Dendritic cell treated with granulocyte-macrophage colony-stimulating factor and Interleukin-4, amounts not matched to agents 40 ng/mL and 50 ng/mL, for 4 days (primary cell): ENCODE data around the gene CCSER2.

Experiments
- H3K27ac Mint-ChIP-seq: one replicate; pipeline ENCODE4 v1.8.0; 2022; ENCODE audit warnings: mild to moderate bottlenecking, mixed read lengths
- H3K27me3 Mint-ChIP-seq: one replicate; pipeline ENCODE4 v1.8.0; 2022; ENCODE audit warnings: mild to moderate bottlenecking, mixed read lengths
- H3K36me3 Mint-ChIP-seq: one replicate; pipeline ENCODE4 v1.8.0; 2022; ENCODE audit warnings: low read depth, mixed read lengths
- H3K4me1 Mint-ChIP-seq: one replicate; pipeline ENCODE4 v1.8.0; 2022; ENCODE audit warnings: low read depth, mixed read lengths
- H3K4me3 Mint-ChIP-seq: one replicate; pipeline ENCODE4 v1.8.0; 2022; ENCODE audit warnings: mild to moderate bottlenecking, moderate library complexity, mixed read lengths
- H3K9me3 Mint-ChIP-seq: one replicate; pipeline ENCODE4 v1.8.0; 2022; ENCODE audit warnings: mixed read lengths
- intact Hi-C: fragments of 100-400 bp; cut with micrococcal nuclease; formaldehyde crosslinking; loops from one replicate; pipeline ENCODE4 v1.15.0; 2022

Gene CCSER2

GRCh38 chr10:84542522-84543490, 214.4 kb downstream of the CCSER2 start:
- Mint-ChIP-seq H3K36me3 (no peaks in the 10 kb centered on the region), H3K27me3 (peaks cover 37% of the 10 kb centered on the region), H3K4me1 (peaks cover 10% of the 10 kb centered on the region), H3K9me3 (no peaks in the 10 kb centered on the region), H3K27ac (no peak overlapping the region), H3K4me3 (no peak overlapping the region)
- intact Hi-C loops: loop anchor here (10.0 kb wide), 1 partner anchor 1832 kb away; no protein-coding TSS in a partner anchor

- H3K27me3 Mint-ChIP-seq: peaks cover 34% of the 10 kb centered on the region
- no peak overlapping the region for H3K27ac Mint-ChIP-seq
- intact Hi-C loops: loop anchor here (10.0 kb wide), 1 partner anchor 1831 kb away; no protein-coding TSS in a partner anchor
- no peak overlapping the region for H3K4me3 Mint-ChIP-seq
- H3K36me3 Mint-ChIP-seq: no peaks in the 10 kb centered on the region
- peaks cover 10% of the 10 kb centered on the region for H3K4me1 Mint-ChIP-seq
- H3K9me3 Mint-ChIP-seq: no peaks in the 10 kb centered on the region
Observed at GRCh38 chr10:84543948-84544347, 215.6 kb downstream of the CCSER2 start.

DNA sequence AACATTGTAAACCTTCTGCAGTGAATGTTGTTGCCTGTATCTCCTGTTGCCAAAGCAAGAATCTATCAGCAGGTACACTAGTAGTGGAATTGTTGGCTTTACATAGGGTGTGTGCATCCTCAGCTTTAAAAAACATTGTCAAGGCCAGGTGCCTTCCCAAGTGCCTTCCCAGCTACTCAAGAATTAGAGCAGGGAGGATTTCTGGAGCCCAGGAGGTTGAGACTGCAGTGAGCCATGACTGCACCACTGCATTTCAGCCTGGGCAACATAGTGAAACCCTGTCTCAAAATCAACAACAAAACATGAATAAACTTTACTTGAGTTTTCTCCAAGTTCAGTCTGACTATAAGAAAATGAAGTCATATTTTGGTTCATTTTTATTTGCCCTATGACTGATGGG, 217.3 kb downstream of the CCSER2 start:
- no peaks in the 10 kb centered on the region for H3K9me3 Mint-ChIP-seq
- H3K4me1 Mint-ChIP-seq: peaks cover 6% of the 10 kb centered on the region
- intact Hi-C loops: loop anchor here (10.0 kb wide), 1 partner anchor 1829 kb away; no protein-coding TSS in a partner anchor
- H3K27me3 Mint-ChIP-seq: peaks cover 27% of the 10 kb centered on the region
- H3K36me3 Mint-ChIP-seq: no peaks in the 10 kb centered on the region
- no peak overlapping the region for H3K4me3 Mint-ChIP-seq
- no peak overlapping the region for H3K27ac Mint-ChIP-seq

GRCh38 chr10:84546609-84547008, 218.2 kb downstream of the CCSER2 start:
- Mint-ChIP-seq H3K27me3 (peaks cover 17% of the 10 kb centered on the region), H3K27ac (no peak overlapping the region), H3K36me3 (no peaks in the 10 kb centered on the region), H3K4me1 (no peaks in the 10 kb centered on the region), H3K9me3 (no peaks in the 10 kb centered on the region), H3K4me3 (no peak overlapping the region)
- intact Hi-C loops: loop anchor here (10.0 kb wide), 1 partner anchor 1828 kb away; no protein-coding TSS in a partner anchor

- no peaks in the 10 kb centered on the region for H3K36me3 Mint-ChIP-seq
- no peak overlapping the region for H3K27ac Mint-ChIP-seq
- H3K4me3 Mint-ChIP-seq: no peak overlapping the region
- intact Hi-C loops: loop anchor here (10.0 kb wide), 1 partner anchor 1827 kb away; no protein-coding TSS in a partner anchor
- H3K4me1 Mint-ChIP-seq: no peaks in the 10 kb centered on the region
- peaks cover 15% of the 10 kb centered on the region for H3K27me3 Mint-ChIP-seq
- H3K9me3 Mint-ChIP-seq: no peaks in the 10 kb centered on the region
Observed at GRCh38 chr10:84547616-84548015, 219.2 kb downstream of the CCSER2 start.

DNA sequence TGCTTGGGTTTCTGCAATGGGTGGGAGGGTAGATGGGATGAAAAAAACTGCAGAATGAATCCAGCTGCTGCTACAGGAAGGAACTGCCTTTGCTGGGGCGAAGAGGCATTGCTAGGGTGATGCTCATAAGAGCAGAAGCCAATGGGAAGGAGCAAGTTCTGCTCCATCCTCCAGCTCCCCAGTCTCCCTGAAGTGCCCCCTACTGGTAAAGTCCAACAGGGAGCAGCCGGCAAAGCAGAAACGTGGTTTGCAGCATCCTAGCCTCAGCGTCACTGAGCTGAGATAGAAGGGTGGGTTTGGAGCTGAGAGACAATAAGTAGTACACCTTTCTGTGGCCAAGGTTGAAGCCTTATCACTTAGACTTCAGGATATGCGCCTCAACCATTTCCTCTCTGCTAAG, 220.5 kb downstream of the CCSER2 start:
- H3K36me3 Mint-ChIP-seq: no peaks in the 10 kb centered on the region
- peaks cover 10% of the 10 kb centered on the region for H3K27me3 Mint-ChIP-seq
- H3K4me3 Mint-ChIP-seq: no peak overlapping the region
- intact Hi-C loops: loop anchor here (10.0 kb wide), 1 partner anchor 1826 kb away; no protein-coding TSS in a partner anchor
- H3K27ac Mint-ChIP-seq: no peak overlapping the region
- no peaks in the 10 kb centered on the region for H3K4me1 Mint-ChIP-seq
- no peaks in the 10 kb centered on the region for H3K9me3 Mint-ChIP-seq

- H3K4me3 Mint-ChIP-seq: no peak overlapping the region
- intact Hi-C loops: loop anchor here (10.0 kb wide), 1 partner anchor 1825 kb away; no protein-coding TSS in a partner anchor
- H3K9me3 Mint-ChIP-seq: no peaks in the 10 kb centered on the region
- H3K36me3 Mint-ChIP-seq: no peaks in the 10 kb centered on the region
- H3K4me1 Mint-ChIP-seq: no peaks in the 10 kb centered on the region
- H3K27ac Mint-ChIP-seq: no peak overlapping the region
- peaks cover 10% of the 10 kb centered on the region for H3K27me3 Mint-ChIP-seq
Observed at GRCh38 chr10:84549368-84550165, 221.2 kb downstream of the CCSER2 start.

DNA sequence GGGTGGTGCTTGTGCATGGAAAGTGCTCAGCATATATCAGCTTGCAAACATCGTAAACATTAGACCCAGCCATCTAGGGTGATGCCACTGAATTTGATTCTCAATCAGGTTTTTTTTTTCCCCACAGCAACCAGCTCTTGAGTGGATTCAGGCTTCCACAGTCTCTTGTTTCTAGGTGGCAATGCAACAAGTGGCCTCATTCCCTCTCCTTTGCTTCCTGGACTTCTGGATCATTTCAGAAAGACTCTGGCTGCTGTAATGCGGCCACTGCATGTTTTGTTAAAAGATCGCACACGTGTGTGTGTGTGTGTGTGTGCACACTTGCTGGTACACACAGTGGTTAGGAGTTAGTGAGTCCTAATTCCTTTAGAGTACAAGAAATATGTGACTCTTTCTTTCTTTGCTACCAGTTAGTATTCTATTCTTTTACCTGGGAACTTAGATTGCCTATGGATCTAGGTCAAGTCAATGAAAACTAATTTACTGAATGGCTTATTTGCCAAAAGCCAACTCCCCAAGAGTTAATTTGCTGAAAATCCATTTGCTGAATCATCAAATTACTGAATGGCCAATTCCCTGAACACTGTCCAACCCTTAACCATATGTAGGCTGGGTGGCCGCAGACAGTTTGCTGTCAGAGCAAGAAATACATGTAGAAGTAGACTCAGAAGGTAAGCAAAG, 222.5 kb downstream of the CCSER2 start:
- H3K27me3 Mint-ChIP-seq: peaks cover 10% of the 10 kb centered on the region
- intact Hi-C loops: no loop called here
- H3K4me3 Mint-ChIP-seq: no peak overlapping the region
- H3K36me3 Mint-ChIP-seq: no peaks in the 10 kb centered on the region
- H3K27ac Mint-ChIP-seq: no peak overlapping the region
- H3K9me3 Mint-ChIP-seq: no peaks in the 10 kb centered on the region
- H3K4me1 Mint-ChIP-seq: peaks cover 3% of the 10 kb centered on the region

DNA sequence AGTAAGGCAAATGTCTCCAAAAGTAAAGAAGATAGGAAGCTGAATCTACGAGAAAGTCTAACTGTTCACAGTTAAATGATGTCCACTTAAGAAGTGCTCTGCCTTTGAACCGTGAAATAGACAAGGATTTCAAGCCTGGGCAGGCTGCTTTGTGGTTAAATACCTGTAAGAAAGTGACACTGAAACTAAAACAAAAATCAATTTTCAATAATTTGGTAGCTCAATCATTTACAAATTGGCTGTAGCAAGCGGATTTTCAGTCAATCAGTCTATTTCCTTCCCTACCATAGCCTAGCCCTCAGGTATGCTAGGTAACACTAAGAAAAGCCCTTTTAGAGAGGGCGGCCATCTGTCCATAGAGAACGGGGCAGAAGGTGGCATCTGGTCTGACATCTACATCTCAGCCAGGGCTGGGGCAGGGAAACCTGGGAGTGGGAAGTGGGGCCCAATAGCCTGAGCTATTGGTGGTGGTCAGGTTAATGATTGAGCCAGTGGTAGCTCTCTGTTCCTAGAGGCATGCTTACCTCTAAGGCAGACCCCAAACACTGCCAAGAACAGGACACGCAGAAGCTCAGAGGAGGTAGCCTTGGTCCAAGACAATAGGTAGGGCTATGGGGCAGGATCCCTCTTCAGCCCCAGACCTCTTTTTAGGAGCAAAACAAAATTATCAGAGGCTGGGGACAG, 223.2 kb downstream of the CCSER2 start:
- intact Hi-C loops: no loop called here
- H3K36me3 Mint-ChIP-seq: no peaks in the 10 kb centered on the region
- H3K27ac Mint-ChIP-seq: no peak overlapping the region
- H3K9me3 Mint-ChIP-seq: no peaks in the 10 kb centered on the region
- H3K27me3 Mint-ChIP-seq: peaks cover 7% of the 10 kb centered on the region
- no peak overlapping the region for H3K4me3 Mint-ChIP-seq
- peaks cover 6% of the 10 kb centered on the region for H3K4me1 Mint-ChIP-seq

DNA sequence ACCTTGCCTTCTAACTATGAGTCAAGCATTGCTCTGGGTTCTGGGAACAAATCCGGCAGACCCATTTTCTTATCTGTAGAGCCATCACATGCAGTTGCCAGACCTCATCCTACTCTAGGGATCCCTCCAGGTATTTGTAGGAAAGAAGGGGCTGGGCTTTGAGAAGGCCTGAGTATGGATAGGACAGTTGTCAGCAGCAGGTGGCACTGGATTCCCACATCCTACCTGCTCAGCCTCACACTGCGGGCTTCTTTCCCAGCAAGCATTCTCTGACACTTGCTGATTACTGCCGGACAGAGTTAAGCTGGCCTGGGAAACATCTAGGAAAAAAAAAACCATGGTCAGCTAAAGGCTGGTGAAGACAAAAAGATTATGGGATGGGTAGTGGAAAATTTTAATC, 224.1 kb downstream of the CCSER2 start:
- Mint-ChIP-seq H3K36me3 (no peaks in the 10 kb centered on the region), H3K9me3 (no peaks in the 10 kb centered on the region), H3K4me1 (peaks cover 6% of the 10 kb centered on the region), H3K27me3 (peaks cover 7% of the 10 kb centered on the region), H3K4me3 (no peak overlapping the region), H3K27ac (no peak overlapping the region)
- intact Hi-C loops: no loop called here

DNA sequence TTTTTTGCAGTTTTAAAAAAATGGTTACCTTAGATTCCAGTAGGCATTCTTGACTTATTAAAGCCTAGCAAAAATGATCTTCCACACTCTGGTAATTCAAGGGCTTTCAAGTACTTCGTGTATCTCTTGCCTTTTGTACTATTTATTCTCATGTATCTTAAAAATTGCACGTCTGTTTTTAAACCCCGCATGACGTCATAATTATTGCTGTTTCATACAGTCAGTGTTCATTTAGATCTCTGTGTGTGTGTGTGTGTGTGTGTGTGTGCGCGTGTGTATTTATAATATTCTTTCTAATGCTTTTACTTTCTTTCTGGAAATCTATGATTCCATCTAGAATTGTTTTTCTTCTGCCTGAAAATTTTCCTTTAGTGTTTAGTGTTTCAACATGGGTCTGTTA, 234.2 kb downstream of the CCSER2 start:
- H3K9me3 Mint-ChIP-seq: no peaks in the 10 kb centered on the region
- intact Hi-C loops: no loop called here

GRCh38 chr10:84563355-84563754, 235.0 kb downstream of the CCSER2 start:
- H3K9me3 Mint-ChIP-seq: no peaks in the 10 kb centered on the region
- intact Hi-C loops: no loop called here
- H3K27me3 Mint-ChIP-seq: peaks cover 7% of the 10 kb centered on the region
- H3K4me3 Mint-ChIP-seq: no peak overlapping the region
- no peaks in the 10 kb centered on the region for H3K36me3 Mint-ChIP-seq
- no peaks in the 10 kb centered on the region for H3K4me1 Mint-ChIP-seq
- no peak overlapping the region for H3K27ac Mint-ChIP-seq

More for the DNA sequence above, 234.2 kb downstream of the CCSER2 start:
- Mint-ChIP-seq H3K4me3 (no peak overlapping the region), H3K36me3 (no peaks in the 10 kb centered on the region), H3K27ac (no peak overlapping the region), H3K4me1 (no peaks in the 10 kb centered on the region), H3K27me3 (peaks cover 7% of the 10 kb centered on the region)

DNA sequence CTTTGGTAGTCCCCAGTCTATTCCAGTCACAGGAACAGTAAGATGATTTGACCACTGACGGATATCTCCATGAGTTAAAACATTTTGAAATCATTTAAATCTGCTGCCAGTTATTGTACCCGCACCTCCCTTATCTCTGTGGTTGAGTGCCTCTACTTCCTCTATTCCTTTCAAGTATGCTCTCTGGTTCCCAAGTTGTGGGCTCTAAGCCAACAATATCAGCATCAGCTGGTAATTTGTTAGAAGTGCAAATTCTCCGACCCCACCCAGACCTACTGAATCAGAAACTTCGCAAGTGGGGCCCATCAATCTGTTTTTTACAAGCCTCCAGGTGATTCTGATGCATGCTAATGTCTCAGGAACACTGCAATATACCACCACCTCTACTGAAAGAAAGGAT, 235.5 kb downstream of the CCSER2 start:
- Mint-ChIP-seq H3K4me3 (no peak overlapping the region), H3K9me3 (no peaks in the 10 kb centered on the region), H3K36me3 (no peaks in the 10 kb centered on the region), H3K4me1 (no peaks in the 10 kb centered on the region), H3K27ac (no peak overlapping the region), H3K27me3 (peaks cover 7% of the 10 kb centered on the region)
- intact Hi-C loops: no loop called here
